Measurements from ENCODE around the gene CATSPERZ.
A peak's percentile ranks its signal among the peaks of the same experiment; 100 is the strongest.
"Not testable (repeated sequence)": the region's sequence is repeated elsewhere in the genome, so short reads cannot be mapped to it uniquely, and the experiment has no call there.

CATSPERZ gene

GRCh38 chr11:64312947-64313346 lies 12.8 kb downstream of the CATSPERZ start:
- no peak for DNase-seq (ENCODE audit: extremely low read depth, insufficient read length)
- peaks cover 16% of the 10 kb centered on the region for H3K36me3 ChIP-seq (ENCODE audit: control insufficient read depth, insufficient read depth, low read length)
- H3K4me3 ChIP-seq (replicated peaks; ENCODE audit: low read depth, low read length), result no peak overlapping the region
- H3K27me3 ChIP-seq (replicated peaks; ENCODE audit: control insufficient read depth, insufficient read depth, low read length), result no peaks in the 10 kb centered on the region
- no peak for TF ChIP-seq CTCF (IDR thresholded peaks at IDR 0.05; ENCODE audit: insufficient read depth, low read length, poor library complexity, severe bottlenecking)

- Histone ChIP-seq H3K4me3 (replicated peaks; ENCODE audit: low read depth, low read length) (no peak overlapping the region), H3K36me3 (ENCODE audit: control insufficient read depth, insufficient read depth, low read length) (peaks cover 16% of the 10 kb centered on the region), H3K27me3 (replicated peaks; ENCODE audit: control insufficient read depth, insufficient read depth, low read length) (no peaks in the 10 kb centered on the region)
- no peak for TF ChIP-seq CTCF (IDR thresholded peaks at IDR 0.05; ENCODE audit: insufficient read depth, low read length, poor library complexity, severe bottlenecking)
- no peak for DNase-seq (ENCODE audit: extremely low read depth, insufficient read length)
Observed at GRCh38 chr11:64313491-64314145, 13.5 kb downstream of the CATSPERZ start.

- H3K36me3 ChIP-seq (ENCODE audit: control insufficient read depth, insufficient read depth, low read length), result peaks cover 16% of the 10 kb centered on the region
- H3K4me3 ChIP-seq (replicated peaks; ENCODE audit: low read depth, low read length), result no peak overlapping the region
- no peak for TF ChIP-seq CTCF (IDR thresholded peaks at IDR 0.05; ENCODE audit: insufficient read depth, low read length, poor library complexity, severe bottlenecking)
- DNase-seq (ENCODE audit: extremely low read depth, insufficient read length), result no peak
- no peaks in the 10 kb centered on the region for H3K27me3 ChIP-seq (replicated peaks; ENCODE audit: control insufficient read depth, insufficient read depth, low read length)
Observed at GRCh38 chr11:64314146-64314804, 14.1 kb downstream of the CATSPERZ start.

- no peak for DNase-seq (ENCODE audit: extremely low read depth, insufficient read length)
- peaks cover 16% of the 10 kb centered on the region for H3K36me3 ChIP-seq (ENCODE audit: control insufficient read depth, insufficient read depth, low read length)
- TF ChIP-seq CTCF (IDR thresholded peaks at IDR 0.05; ENCODE audit: insufficient read depth, low read length, poor library complexity, severe bottlenecking), result no peak
- no peak overlapping the region for H3K4me3 ChIP-seq (replicated peaks; ENCODE audit: low read depth, low read length)
- H3K27me3 ChIP-seq (replicated peaks; ENCODE audit: control insufficient read depth, insufficient read depth, low read length), result no peaks in the 10 kb centered on the region
Observed at GRCh38 chr11:64314805-64315561, 14.8 kb downstream of the CATSPERZ start.

- Histone ChIP-seq H3K4me3 (replicated peaks; ENCODE audit: low read depth, low read length) (peak overlapping the region; percentile 97), H3K36me3 (ENCODE audit: control insufficient read depth, insufficient read depth, low read length) (peaks cover 20% of the 10 kb centered on the region)
- DNase-seq (ENCODE audit: extremely low read depth, insufficient read length); H3K27me3 ChIP-seq (replicated peaks; ENCODE audit: control insufficient read depth, insufficient read depth, low read length): not testable (repeated sequence)
Observed at GRCh38 chr11:64315667-64316526, 15.7 kb downstream of the CATSPERZ start.
